Right lobe of liver (tissue), 6 donors: Measurements from ENCODE around the gene EPB41. TPM values are rescaled to one million over a fixed set of nuclear protein-coding genes. Genes with fewer than 3 reads are reported as not detected.

ENCODE experiments used
- ATAC-seq, 4 donors: fragments of 200-7000 bp; cut with Tn5 transposase; one replicate each; pipeline ENCODE4 v1.9.1; 2020; ENCODE audit warnings: mild to moderate bottlenecking in 4 of 4, moderate library complexity in 4 of 4
- DNase-seq, 3 donors: peaks; one replicate each; pipeline ENCODE4 v3.0.0-alpha.2; 2020
- H3K27ac ChIP-seq, 3 donors: fragments of 200-600 bp; one replicate each; pipeline ENCODE4 v1.8.0; 2022
- H3K27me3 ChIP-seq, 2 donors: fragments of 200-600 bp; one replicate each; pipeline ENCODE4 v1.8.0; 2022
- H3K36me3 ChIP-seq, 4 donors: fragments of 200-600 bp; sonication (generic) in 1 of 4; one replicate each; pipeline versions ENCODE4 v1.5.1 to v1.8.0; 2017 to 2022; ENCODE audit warnings: control low read depth in 1 of 4
- H3K4me1 ChIP-seq, 4 donors: fragments of 200-600 bp; sonication (generic) in 1 of 4; one replicate each; pipeline versions ENCODE4 v1.5.1 to v1.8.0; 2017 to 2022; ENCODE audit warnings: control low read depth in 1 of 4
- H3K4me3 ChIP-seq, 3 donors: fragments of 200-600 bp; one replicate each; pipeline ENCODE4 v1.8.0; 2022
- H3K9me3 ChIP-seq, 4 donors: fragments of 200-600 bp; sonication (generic) in 1 of 4; one replicate each; pipeline versions ENCODE4 v1.5.1 to v1.8.0; 2017 to 2022; ENCODE audit warnings: control low read depth in 1 of 4
- POLR2A ChIP-seq: fragments of 450-650 bp; IDR thresholded peaks from one replicate; pipeline ENCODE4 v1.6.1; 2017; ENCODE audit warnings: antibody characterized with exemption, mild to moderate bottlenecking
- WGBS: methylation state at CpG from one replicate; pipeline ENCODE4 v1.1.6; 2018; ENCODE audit warnings: low coverage, low lambda C conversion rate; ENCODE audit not compliant: insufficient coverage; ENCODE audit errors: missing lambda C conversion rate; 5-methylcytosine and 5-hydroxymethylcytosine counted together
- intact Hi-C, 2 donors: fragments of 100-400 bp; cut with DNase I; formaldehyde crosslinking; loops; one replicate each; pipeline versions ENCODE4 v1.11.2 to v1.14.1; 2022
- total RNA-seq, 6 experiments: library from RNA; depleted of rRNA in 2 of 6; stranded (reverse); fragments of >200 nt in 2 of 6; fragmentation: NEBNext Ultra II Directional in 3 of 6; extraction: Animal tissue kit (Norgen Biotek cat#: 25700) in 3 of 6; gene quantifications; one replicate each; pipeline versions ENCODE4 v1.1.0 to v1.2.4, GENCODE V29; 2016 to 2023
- TF ChIP-seq, protein P1 (sequence below), 4 donors: fragments of 200-600 bp in 3 of 4; fragments of 450-650 bp in 1 of 4; IDR thresholded peaks; one replicate each; pipeline versions ENCODE4 v1.5.1 to v1.8.0; 2016 to 2022; ENCODE audit warnings: antibody characterized with exemption in 4 of 4, mild to moderate bottlenecking in 2 of 4
- donor health status: DM: no; HTN: yes; CAD: no.
- donor health status: DM: no; HTN: no; CAD: no.
- donor health status: DM: no; HTN: no; CAD: no.
- donor health status: DM: no; HTN: yes; CAD: no.
- donor health status: DM: no; HTN: yes; CAD: no.

The EPB41 gene
- total RNA-seq, 6 experiments from 2014 or later = 35.3 to 58.7 (median 49.2) TPM

DNA sequence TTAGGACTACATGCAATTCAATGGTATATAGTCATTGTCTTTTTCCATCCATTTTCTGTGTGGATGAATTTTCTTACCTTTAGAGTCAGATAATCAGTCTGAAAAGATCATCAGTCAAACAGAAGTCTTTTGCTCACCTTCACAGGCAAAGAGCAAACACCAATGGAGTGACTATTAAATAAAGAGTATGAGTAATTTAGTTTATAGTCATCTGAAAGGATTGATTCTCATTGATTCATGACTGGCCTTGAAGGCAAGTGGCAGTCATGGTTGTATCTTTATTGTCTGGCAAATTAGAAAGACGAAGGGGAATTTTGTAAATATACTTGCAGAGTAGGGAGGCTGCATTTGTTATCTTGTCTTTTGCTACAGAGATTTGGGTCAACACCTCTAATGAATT is 89.9 kb downstream of the EPB41 start:
- Histone ChIP-seq H3K4me1 (no peaks in the 10 kb centered on the region), H3K27ac (no peak overlapping the region), H3K9me3 (no peaks in the 10 kb centered on the region), H3K4me3 (no peak overlapping the region), H3K27me3 (no peaks in the 10 kb centered on the region), H3K36me3 (no peaks in the 10 kb centered on the region)
- no peak for ATAC-seq
- intact Hi-C loops = no loop called here
- TF ChIP-seq, protein P1, sequence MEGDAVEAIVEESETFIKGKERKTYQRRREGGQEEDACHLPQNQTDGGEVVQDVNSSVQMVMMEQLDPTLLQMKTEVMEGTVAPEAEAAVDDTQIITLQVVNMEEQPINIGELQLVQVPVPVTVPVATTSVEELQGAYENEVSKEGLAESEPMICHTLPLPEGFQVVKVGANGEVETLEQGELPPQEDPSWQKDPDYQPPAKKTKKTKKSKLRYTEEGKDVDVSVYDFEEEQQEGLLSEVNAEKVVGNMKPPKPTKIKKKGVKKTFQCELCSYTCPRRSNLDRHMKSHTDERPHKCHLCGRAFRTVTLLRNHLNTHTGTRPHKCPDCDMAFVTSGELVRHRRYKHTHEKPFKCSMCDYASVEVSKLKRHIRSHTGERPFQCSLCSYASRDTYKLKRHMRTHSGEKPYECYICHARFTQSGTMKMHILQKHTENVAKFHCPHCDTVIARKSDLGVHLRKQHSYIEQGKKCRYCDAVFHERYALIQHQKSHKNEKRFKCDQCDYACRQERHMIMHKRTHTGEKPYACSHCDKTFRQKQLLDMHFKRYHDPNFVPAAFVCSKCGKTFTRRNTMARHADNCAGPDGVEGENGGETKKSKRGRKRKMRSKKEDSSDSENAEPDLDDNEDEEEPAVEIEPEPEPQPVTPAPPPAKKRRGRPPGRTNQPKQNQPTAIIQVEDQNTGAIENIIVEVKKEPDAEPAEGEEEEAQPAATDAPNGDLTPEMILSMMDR (IDR thresholded peaks at IDR 0.05) = no peak
- TF ChIP-seq POLR2A = no peak
- WGBS = 67% methylated on average over 1 of the region's 1 CpG
- DNase-seq = no peak

DNA sequence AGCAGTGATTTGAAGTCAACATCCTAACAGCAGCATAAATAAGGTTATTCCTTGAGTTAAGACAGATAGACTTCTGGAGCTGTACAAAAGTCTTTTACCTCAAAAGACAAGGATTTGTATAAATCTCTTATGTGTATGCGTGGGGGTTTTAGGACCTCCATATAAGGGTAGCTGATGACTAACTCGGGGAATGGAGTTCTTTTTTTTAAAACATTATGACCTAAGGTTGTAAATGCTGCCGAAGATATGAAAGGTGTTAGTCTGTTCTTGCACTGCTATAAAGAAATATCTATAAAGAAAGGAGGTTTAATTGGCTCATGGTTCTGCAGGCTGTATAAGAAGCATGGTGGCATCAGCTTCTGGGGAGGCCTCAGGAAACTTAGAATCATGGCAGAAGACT is 90.4 kb downstream of the EPB41 start:
- no peak for ATAC-seq
- no peaks in the 10 kb centered on the region for H3K36me3 ChIP-seq
- intact Hi-C loops = no loop called here
- TF ChIP-seq, protein P1 (IDR thresholded peaks at IDR 0.05) = no peak
- no peak for TF ChIP-seq POLR2A
- DNase-seq = no peak
- no peak overlapping the region for H3K4me3 ChIP-seq
- no peaks in the 10 kb centered on the region for H3K4me1 ChIP-seq
- H3K27me3 ChIP-seq = no peaks in the 10 kb centered on the region
- no peak overlapping the region for H3K27ac ChIP-seq
- H3K9me3 ChIP-seq = no peaks in the 10 kb centered on the region
- WGBS = 93% methylated on average over 3 of the region's 3 CpGs

DNA sequence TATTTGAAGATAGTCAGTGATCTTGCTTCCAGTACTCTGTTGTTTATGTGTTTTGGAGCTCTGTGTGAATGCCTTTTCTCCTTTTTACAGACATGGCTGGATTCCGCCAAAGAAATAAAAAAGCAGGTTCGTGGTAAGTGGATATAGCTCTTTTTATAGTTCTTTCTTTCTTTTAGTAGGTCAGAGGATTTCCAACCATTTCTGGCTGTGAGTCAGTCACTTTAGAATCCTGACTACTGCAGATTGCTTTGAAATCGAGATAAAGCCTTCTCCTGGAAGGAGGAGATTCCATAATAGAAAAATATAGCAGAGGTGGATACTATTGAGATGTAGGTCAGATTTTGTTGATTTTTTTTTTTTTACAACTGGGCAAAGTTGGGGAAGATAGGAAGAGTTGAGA is 97.4 kb downstream of the EPB41 start:
- H3K4me3 ChIP-seq = no peak overlapping the region
- H3K27me3 ChIP-seq = no peaks in the 10 kb centered on the region
- H3K36me3 ChIP-seq = peaks cover 0 to 2% (median 0%) of the 10 kb centered on the region in 4 donors
- no peak for TF ChIP-seq POLR2A
- TF ChIP-seq, protein P1 (IDR thresholded peaks at IDR 0.05) = no peak
- H3K4me1 ChIP-seq = no peaks in the 10 kb centered on the region
- no peaks in the 10 kb centered on the region for H3K9me3 ChIP-seq
- WGBS = 94% methylated on average over 3 of the region's 3 CpGs
- no peak overlapping the region for H3K27ac ChIP-seq
- ATAC-seq (no peak), DNase-seq (no peak)
- intact Hi-C loops = no loop called here

DNA sequence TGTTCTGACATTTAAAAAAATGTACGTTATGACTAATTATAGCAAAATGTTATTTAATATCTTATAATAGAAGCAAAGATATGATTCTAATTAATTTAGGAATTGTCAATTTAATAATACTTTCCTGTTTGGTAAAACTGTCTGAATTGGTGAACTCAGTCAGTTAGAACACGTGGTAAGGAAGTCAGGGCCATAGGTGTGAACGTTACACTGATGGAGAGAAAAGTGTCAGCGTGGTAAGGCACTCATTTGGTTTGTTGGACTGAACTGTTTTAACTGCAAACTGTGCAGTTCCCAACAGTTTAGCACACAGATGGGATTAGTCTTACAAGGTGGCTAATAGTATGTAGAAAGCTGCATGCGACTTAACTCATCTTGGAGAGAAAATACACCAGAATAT is 102.9 kb downstream of the EPB41 start:
- no peak for TF ChIP-seq POLR2A
- TF ChIP-seq, protein P1 (IDR thresholded peaks at IDR 0.05) = no peak
- intact Hi-C loops = no loop called here

More for the DNA sequence above, 102.9 kb downstream of the EPB41 start:
- ATAC-seq (no peak), DNase-seq (no peak)
- 83% methylated on average over 5 of the region's 5 CpGs for WGBS
- Histone ChIP-seq H3K27me3 (no peaks in the 10 kb centered on the region), H3K4me3 (no peak overlapping the region), H3K4me1 (no peaks in the 10 kb centered on the region), H3K36me3 (peaks cover 0 to 2% (median 0%) of the 10 kb centered on the region in 4 donors), H3K9me3 (no peaks in the 10 kb centered on the region), H3K27ac (no peak overlapping the region)
